Glomerular endothelial cell (primary cell): ENCODE data around the gene NF1. TPM values are rescaled to one million over a fixed set of nuclear protein-coding genes. Genes with fewer than 3 reads are reported as not detected.
"Not testable (repeated sequence)": the region's sequence is repeated elsewhere in the genome, so short reads cannot be mapped to it uniquely, and the experiment has no call there.

Experiments
- DNase-seq: peaks from one replicate; pipeline ENCODE4 v3.0.0-alpha.2; 2011; ENCODE audit warnings: low read depth, low spot score; ENCODE audit errors: extremely low read depth
- total RNA-seq: library from RNA; depleted of rRNA; stranded (reverse); fragments of >200 nt; gene quantifications from 2 replicates; pipeline ENCODE4 v1.2.3, GENCODE V29; 2015

The NF1 gene
- total RNA-seq, 1 donor from 2014 or later: 48.1 TPM

- DNase-seq: no peak
Observed at GRCh38 chr17:31074772-31075555, 19.8 kb upstream of the NF1 start.

- no peak for DNase-seq
Observed at GRCh38 chr17:31078290-31078689, 16.5 kb upstream of the NF1 start.

- no peak for DNase-seq
Observed at GRCh38 chr17:31079731-31080130, 15.0 kb upstream of the NF1 start.

GRCh38 chr17:31085563-31085962, 9.2 kb upstream of the NF1 start:
- DNase-seq: no peak

GRCh38 chr17:31089471-31089870, 5.3 kb upstream of the NF1 start:
- DNase-seq: no peak

- not testable (repeated sequence) for DNase-seq
Observed at GRCh38 chr17:31090650-31091049, 4.1 kb upstream of the NF1 start.

GRCh38 chr17:31092475-31093064, 2.2 kb upstream of the NF1 start:
- DNase-seq: no peak

GRCh38 chr17:31093866-31094599, 744 bp upstream of the NF1 start:
- DNase-seq: no peak

- DNase-seq: no peak
Observed at GRCh38 chr17:31095236-31096105, 694 bp downstream of the NF1 start.

- no peak for DNase-seq
Observed at GRCh38 chr17:31096106-31096436, 1.3 kb downstream of the NF1 start.

GRCh38 chr17:31099016-31099415, 4.2 kb downstream of the NF1 start:
- DNase-seq: no peak

GRCh38 chr17:31100840-31101459, 6.2 kb downstream of the NF1 start:
- DNase-seq: no peak

- no peak for DNase-seq
Observed at GRCh38 chr17:31101943-31102342, 7.2 kb downstream of the NF1 start.

- no peak for DNase-seq
Observed at GRCh38 chr17:31105991-31106390, 11.2 kb downstream of the NF1 start.

- DNase-seq: no peak
Observed at GRCh38 chr17:31111183-31111582, 16.4 kb downstream of the NF1 start.

GRCh38 chr17:31112001-31112661, 17.4 kb downstream of the NF1 start:
- no peak for DNase-seq

GRCh38 chr17:31113368-31113767, 18.6 kb downstream of the NF1 start:
- not testable (repeated sequence) for DNase-seq

- no peak for DNase-seq
Observed at GRCh38 chr17:31113939-31114338, 19.2 kb downstream of the NF1 start.

- DNase-seq: no peak
Observed at GRCh38 chr17:31114956-31115555, 20.3 kb downstream of the NF1 start.

- DNase-seq: no peak
Observed at GRCh38 chr17:31116167-31116566, 21.4 kb downstream of the NF1 start.
